ENCODE results near the gene SF3A2.

GRCh38 chr19:2230807-2231533, 5.7 kb upstream of the SF3A2 start:
- TF ChIP-seq POLR2A (IDR thresholded peaks at IDR 0.05; ENCODE audit: low read length) (no peak), GATA1 (IDR thresholded peaks at IDR 0.05; ENCODE audit: low read depth, low read length) (no peak)
